Measurements from ENCODE around the gene DOK6.

Gene DOK6

DNA sequence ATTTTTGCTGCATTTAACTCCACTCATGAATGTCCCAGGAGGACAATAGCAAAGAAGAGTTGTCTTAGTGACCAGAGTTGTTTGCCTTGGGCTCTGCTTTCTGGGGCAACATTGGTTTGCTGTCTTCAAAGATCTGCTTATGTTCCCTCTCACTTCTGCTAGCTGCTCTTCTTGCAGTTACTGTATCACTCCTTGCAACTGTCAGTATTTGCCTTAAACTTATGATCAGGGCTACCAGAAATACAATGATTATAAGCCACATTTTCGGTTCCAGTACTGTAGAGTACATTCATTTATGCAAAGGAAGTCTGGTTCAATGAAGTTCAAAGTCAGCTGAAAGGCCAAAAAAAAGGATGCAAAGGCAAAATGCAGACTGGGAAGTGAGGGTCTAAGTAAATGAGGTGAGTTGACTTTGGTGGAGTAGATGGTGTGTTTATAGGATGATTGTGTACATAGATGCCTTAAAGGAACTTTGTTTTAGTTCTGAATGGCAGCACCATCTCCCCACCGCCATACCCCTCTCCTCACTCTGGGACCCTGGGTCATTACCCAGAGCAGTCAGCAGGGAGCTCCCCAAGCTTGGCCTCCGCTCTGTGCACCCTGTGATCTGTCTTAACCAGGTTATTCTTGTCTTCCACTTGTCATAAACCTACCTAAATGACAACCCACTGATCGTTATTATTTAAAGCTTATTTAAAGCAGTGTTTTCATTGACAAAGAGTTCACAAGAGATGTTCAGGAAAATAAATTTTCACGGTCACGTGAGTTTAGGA lies 236.0 kb downstream of the DOK6 start:
- FAIRE-seq, result no peak
- no peak for DNase-seq (ENCODE audit: insufficient read length, low spot score)
- TF ChIP-seq, protein P1, sequence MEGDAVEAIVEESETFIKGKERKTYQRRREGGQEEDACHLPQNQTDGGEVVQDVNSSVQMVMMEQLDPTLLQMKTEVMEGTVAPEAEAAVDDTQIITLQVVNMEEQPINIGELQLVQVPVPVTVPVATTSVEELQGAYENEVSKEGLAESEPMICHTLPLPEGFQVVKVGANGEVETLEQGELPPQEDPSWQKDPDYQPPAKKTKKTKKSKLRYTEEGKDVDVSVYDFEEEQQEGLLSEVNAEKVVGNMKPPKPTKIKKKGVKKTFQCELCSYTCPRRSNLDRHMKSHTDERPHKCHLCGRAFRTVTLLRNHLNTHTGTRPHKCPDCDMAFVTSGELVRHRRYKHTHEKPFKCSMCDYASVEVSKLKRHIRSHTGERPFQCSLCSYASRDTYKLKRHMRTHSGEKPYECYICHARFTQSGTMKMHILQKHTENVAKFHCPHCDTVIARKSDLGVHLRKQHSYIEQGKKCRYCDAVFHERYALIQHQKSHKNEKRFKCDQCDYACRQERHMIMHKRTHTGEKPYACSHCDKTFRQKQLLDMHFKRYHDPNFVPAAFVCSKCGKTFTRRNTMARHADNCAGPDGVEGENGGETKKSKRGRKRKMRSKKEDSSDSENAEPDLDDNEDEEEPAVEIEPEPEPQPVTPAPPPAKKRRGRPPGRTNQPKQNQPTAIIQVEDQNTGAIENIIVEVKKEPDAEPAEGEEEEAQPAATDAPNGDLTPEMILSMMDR (IDR thresholded peaks at IDR 0.05; ENCODE audit: insufficient read depth, missing control alignments), result peak; percentile 33

DNA sequence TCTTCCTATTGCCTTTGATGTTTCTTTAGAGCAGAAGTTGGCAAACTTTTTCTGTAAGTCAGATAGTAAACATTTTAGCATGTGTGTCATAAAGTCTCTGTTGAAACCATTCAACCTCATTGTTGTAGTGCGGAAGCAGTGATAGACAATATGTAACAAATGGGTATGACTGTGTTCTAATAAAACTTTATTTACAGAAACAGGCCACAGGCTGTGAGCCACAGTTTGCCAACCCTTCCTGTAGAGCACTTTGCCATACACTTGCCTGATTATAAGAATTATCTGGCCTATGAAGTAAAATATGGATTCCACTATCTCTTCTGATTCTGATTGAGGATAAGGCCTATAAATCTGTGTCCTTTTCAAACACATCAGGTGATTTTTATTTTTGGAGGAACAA lies 237.4 kb downstream of the DOK6 start:
- DNase-seq (ENCODE audit: insufficient read length, low spot score) (no peak), FAIRE-seq (no peak)
- TF ChIP-seq, protein P1 (IDR thresholded peaks at IDR 0.05; ENCODE audit: insufficient read depth, missing control alignments), result no peak

DNA sequence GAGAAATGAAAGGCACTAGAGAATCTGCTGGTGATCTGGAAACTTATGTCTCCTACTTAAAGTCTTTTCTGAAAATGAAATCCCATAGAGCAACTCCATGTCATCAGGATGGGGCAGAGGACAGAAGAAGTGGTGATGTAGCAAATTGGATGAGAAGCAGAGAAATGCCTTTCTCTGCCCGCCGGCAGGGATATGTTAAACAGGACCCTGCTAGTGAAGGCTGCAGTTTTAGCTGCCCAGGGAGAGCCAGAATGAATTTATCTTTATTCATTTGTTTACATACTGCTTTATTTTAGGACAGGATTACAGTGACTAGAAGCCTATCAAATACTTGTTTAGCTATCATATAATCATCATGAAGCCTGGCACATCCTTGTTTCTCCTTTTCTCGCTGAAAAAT lies 247.0 kb downstream of the DOK6 start:
- no peak for DNase-seq (ENCODE audit: insufficient read length, low spot score)
- TF ChIP-seq, protein P1 (IDR thresholded peaks at IDR 0.05; ENCODE audit: insufficient read depth, missing control alignments), result no peak
- FAIRE-seq, result no peak

DNA sequence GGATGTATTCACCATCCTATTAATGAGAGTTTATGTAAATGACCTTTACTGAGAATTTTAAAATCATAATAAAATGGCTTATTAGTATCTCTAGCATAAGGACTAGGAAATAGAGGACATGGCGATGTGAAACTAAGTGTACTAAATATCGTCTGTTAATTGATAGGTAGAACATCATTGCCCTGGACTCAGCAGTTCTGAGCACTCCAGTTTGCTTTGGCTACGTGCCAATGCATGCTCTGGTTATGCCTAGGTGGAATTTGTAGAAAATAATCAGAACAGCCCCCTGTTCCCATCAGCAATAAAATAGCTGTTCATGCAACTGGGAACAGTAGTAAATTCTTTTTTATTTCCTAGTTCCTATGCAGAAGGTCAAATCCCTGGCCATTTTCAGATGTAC lies 247.8 kb downstream of the DOK6 start:
- DNase-seq (ENCODE audit: insufficient read length, low spot score) (no peak), FAIRE-seq (no peak)
- TF ChIP-seq, protein P1 (IDR thresholded peaks at IDR 0.05; ENCODE audit: insufficient read depth, missing control alignments), result no peak

DNA sequence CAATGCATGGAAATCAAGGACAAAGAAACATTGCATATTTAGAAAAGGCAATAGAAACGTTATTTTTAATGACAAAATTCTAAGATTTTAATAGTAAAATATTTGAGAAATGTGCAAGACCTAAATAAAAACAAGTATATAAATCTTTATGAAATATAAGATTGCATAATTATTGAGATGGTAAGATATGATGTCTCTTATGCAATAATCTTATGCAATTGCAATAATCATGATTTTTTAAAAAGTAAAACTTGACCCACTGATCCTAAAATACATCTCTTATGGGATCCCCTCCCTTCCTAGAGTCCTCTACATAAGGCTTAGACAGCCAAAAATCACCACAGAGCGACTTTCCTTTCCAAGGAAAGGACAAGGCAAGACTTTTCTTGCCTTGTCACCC lies 249.0 kb downstream of the DOK6 start:
- DNase-seq (ENCODE audit: insufficient read length, low spot score), result no peak
- TF ChIP-seq, protein P1 (IDR thresholded peaks at IDR 0.05; ENCODE audit: insufficient read depth, missing control alignments), result no peak
- no peak for FAIRE-seq

DNA sequence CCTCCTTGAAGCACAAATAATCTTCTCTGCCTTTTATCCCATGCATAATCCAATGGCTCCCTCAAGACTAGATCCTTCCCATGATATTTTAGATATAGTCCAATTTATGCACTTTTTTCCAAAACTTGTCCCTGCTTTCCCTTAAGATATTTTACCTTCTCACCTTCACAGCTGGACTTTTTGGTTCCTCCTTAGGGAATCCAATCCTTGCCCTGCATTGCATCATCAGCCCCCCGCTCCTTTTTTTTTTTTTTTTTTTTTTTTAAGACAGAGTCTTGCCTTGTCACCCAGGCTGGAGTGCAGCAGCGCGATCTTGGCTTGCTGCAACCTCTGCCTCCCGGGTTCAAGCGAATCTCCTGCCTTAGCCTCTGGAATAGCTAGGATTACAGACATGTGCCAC lies 250.6 kb downstream of the DOK6 start:
- no peak for DNase-seq (ENCODE audit: insufficient read length, low spot score)
- FAIRE-seq, result no peak
- TF ChIP-seq, protein P1 (IDR thresholded peaks at IDR 0.05; ENCODE audit: insufficient read depth, missing control alignments), result no peak

DNA sequence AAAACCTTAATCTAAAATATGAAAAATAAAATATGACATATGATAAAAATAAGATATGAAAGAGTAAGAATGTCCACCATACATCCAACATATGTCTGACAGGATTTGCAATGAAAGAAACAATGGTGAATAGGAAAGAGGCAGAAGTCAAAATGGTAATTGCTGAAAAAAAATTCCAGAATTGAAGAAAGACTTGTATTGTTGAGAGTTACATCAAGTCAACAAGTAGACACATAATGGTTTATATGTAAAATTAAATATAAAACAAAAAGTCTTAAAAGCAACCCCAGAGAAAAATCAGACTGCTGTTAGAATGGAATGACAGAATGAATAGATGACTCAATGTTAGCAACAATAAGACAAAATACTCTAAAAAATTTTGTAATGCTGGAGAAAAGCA lies 255.1 kb downstream of the DOK6 start:
- DNase-seq (ENCODE audit: insufficient read length, low spot score), result no peak
- TF ChIP-seq, protein P1 (IDR thresholded peaks at IDR 0.05; ENCODE audit: insufficient read depth, missing control alignments), result no peak
- no peak for FAIRE-seq

All from D721Med (cell line).